Osteoblast (primary cell): Measurements from ENCODE around the gene SLC24A3. TPM values are rescaled to one million over a fixed set of nuclear protein-coding genes. Genes with fewer than 3 reads are reported as not detected.

Experiments used
- DNase-seq: peaks from one replicate; pipeline ENCODE4 v3.0.0; 2011; ENCODE audit warnings: low spot score, mixed read lengths; ENCODE audit not compliant: insufficient read length; ENCODE audit errors: missing footprints
- H2AFZ ChIP-seq: 2 replicates; pipeline ENCODE4 v1.6.0; 2011; ENCODE audit warnings: mild to moderate bottlenecking, low read length
- H3K27ac ChIP-seq: 2 replicates; pipeline ENCODE4 v1.5.1; 2011; ENCODE audit warnings: mild to moderate bottlenecking, low read depth, low read length, moderate library complexity
- H3K27me3 ChIP-seq: 2 replicates; pipeline ENCODE4 v1.6.0; 2012; ENCODE audit warnings: mild to moderate bottlenecking, control low read depth, inconsistent platforms, low read length, moderate library complexity; ENCODE audit not compliant: insufficient read depth
- H3K36me3 ChIP-seq: 2 replicates; pipeline ENCODE4 v1.5.1; 2011; ENCODE audit warnings: mild to moderate bottlenecking, low read length, control low read depth, moderate library complexity; ENCODE audit not compliant: insufficient read depth
- H3K4me1 ChIP-seq: 2 replicates; pipeline ENCODE4 v1.5.1; 2011; ENCODE audit warnings: mild to moderate bottlenecking, low read length, control low read depth, moderate library complexity; ENCODE audit not compliant: insufficient read depth
- H3K4me2 ChIP-seq: 2 replicates; pipeline ENCODE4 v1.6.0; 2011; ENCODE audit warnings: mild to moderate bottlenecking, low read length; ENCODE audit not compliant: insufficient read depth
- H3K4me3 ChIP-seq: fragments of 200-600 bp; sonication (generic); 3 replicates; pipeline ENCODE4 v1.5.1; 2012; ENCODE audit warnings: mild to moderate bottlenecking, low read length, inconsistent platforms; ENCODE audit not compliant: insufficient read depth
- H3K79me2 ChIP-seq: 2 replicates; pipeline ENCODE4 v1.6.0; 2012; ENCODE audit warnings: mild to moderate bottlenecking, low read length, control low read depth, inconsistent platforms; ENCODE audit not compliant: insufficient read depth
- H3K9me3 ChIP-seq: 2 replicates; pipeline ENCODE4 v1.5.1; 2011; ENCODE audit warnings: low read depth, low read length, control low read depth
- H4K20me1 ChIP-seq: 2 replicates; pipeline ENCODE4 v1.6.0; 2012; ENCODE audit warnings: mild to moderate bottlenecking, low read length, control low read depth; ENCODE audit not compliant: insufficient read depth
- CTCF ChIP-seq: IDR thresholded peaks from 2 replicates; pipeline ENCODE4 v1.5.1; 2011; ENCODE audit warnings: mild to moderate bottlenecking, low read depth, low read length, moderate library complexity; ENCODE audit errors: extremely low read depth
- total RNA-seq: library from RNA; depleted of rRNA; stranded (reverse); fragments of >200 nt; gene quantifications from 2 replicates; pipeline ENCODE4 v1.2.3, GENCODE V29; 2012

Gene SLC24A3
- total RNA-seq, 1 donor = 1.1 TPM

- TF ChIP-seq CTCF = no peak
- peaks cover 10% of the 10 kb centered on the region for H3K27me3 ChIP-seq
- no peak overlapping the region for H2AFZ ChIP-seq
- no peak overlapping the region for H3K27ac ChIP-seq
- no peaks in the 10 kb centered on the region for H3K79me2 ChIP-seq
- no peaks in the 10 kb centered on the region for H4K20me1 ChIP-seq
- no peaks in the 10 kb centered on the region for H3K4me1 ChIP-seq
- no peak overlapping the region for H3K4me3 ChIP-seq
- DNase-seq = no peak
- peaks cover 2% of the 10 kb centered on the region for H3K9me3 ChIP-seq
- H3K36me3 ChIP-seq = no peaks in the 10 kb centered on the region
- no peak overlapping the region for H3K4me2 ChIP-seq
Measured at GRCh38 chr20:19746396-19746795, 534.0 kb downstream of the SLC24A3 start.

- no peak for DNase-seq
- H3K27me3 ChIP-seq = peaks cover 9% of the 10 kb centered on the region
- H3K36me3 ChIP-seq = no peaks in the 10 kb centered on the region
- no peak overlapping the region for H3K27ac ChIP-seq
- no peak for TF ChIP-seq CTCF
- no peak overlapping the region for H3K4me2 ChIP-seq
- no peaks in the 10 kb centered on the region for H3K4me1 ChIP-seq
- H4K20me1 ChIP-seq = no peaks in the 10 kb centered on the region
- peaks cover 2% of the 10 kb centered on the region for H3K9me3 ChIP-seq
- H2AFZ ChIP-seq = no peak overlapping the region
- H3K4me3 ChIP-seq = no peak overlapping the region
- H3K79me2 ChIP-seq = no peaks in the 10 kb centered on the region
Measured at GRCh38 chr20:19747903-19748302, 535.5 kb downstream of the SLC24A3 start.

- no peaks in the 10 kb centered on the region for H3K36me3 ChIP-seq
- H3K4me3 ChIP-seq = no peak overlapping the region
- no peak for DNase-seq
- H3K79me2 ChIP-seq = no peaks in the 10 kb centered on the region
- no peak for TF ChIP-seq CTCF
- H3K9me3 ChIP-seq = peaks cover 2% of the 10 kb centered on the region
- no peak overlapping the region for H2AFZ ChIP-seq
- H3K27me3 ChIP-seq = peaks cover 4% of the 10 kb centered on the region
- H4K20me1 ChIP-seq = no peaks in the 10 kb centered on the region
- no peak overlapping the region for H3K4me2 ChIP-seq
- H3K4me1 ChIP-seq = no peaks in the 10 kb centered on the region
- H3K27ac ChIP-seq = no peak overlapping the region
Measured at GRCh38 chr20:19748681-19749080, 536.2 kb downstream of the SLC24A3 start.

- H3K4me1 ChIP-seq = no peaks in the 10 kb centered on the region
- peaks cover 2% of the 10 kb centered on the region for H3K9me3 ChIP-seq
- H3K79me2 ChIP-seq = no peaks in the 10 kb centered on the region
- no peaks in the 10 kb centered on the region for H4K20me1 ChIP-seq
- peaks cover 4% of the 10 kb centered on the region for H3K27me3 ChIP-seq
- no peak for DNase-seq
- H3K27ac ChIP-seq = no peak overlapping the region
- H3K4me3 ChIP-seq = no peak overlapping the region
- H3K36me3 ChIP-seq = no peaks in the 10 kb centered on the region
- H2AFZ ChIP-seq = no peak overlapping the region
- TF ChIP-seq CTCF = no peak
- H3K4me2 ChIP-seq = no peak overlapping the region
Measured at GRCh38 chr20:19749618-19750071, 537.2 kb downstream of the SLC24A3 start.
